ENCODE measurements around the gene ABO.

Gene ABO

GRCh38 chr9:133315997-133316396 is 41.0 kb upstream of the ABO start:
- TF ChIP-seq CTCF (IDR thresholded peaks at IDR 0.05; ENCODE audit: low read depth, low read length, missing control alignments), result no peak
- no peak overlapping the region for H3K4me3 ChIP-seq (ENCODE audit: low read depth, low read length)
- no peak for DNase-seq (ENCODE audit: low read depth)

- no peak for TF ChIP-seq CTCF (IDR thresholded peaks at IDR 0.05; ENCODE audit: low read depth, low read length, missing control alignments)
- no peak for DNase-seq (ENCODE audit: low read depth)
- no peak overlapping the region for H3K4me3 ChIP-seq (ENCODE audit: low read depth, low read length)
These were observed 34.6 kb upstream of the ABO start for GRCh38 chr9:133309608-133310007.

- H3K4me3 ChIP-seq (ENCODE audit: low read depth, low read length), result no peak overlapping the region
- no peak for DNase-seq (ENCODE audit: low read depth)
- no peak for TF ChIP-seq CTCF (IDR thresholded peaks at IDR 0.05; ENCODE audit: low read depth, low read length, missing control alignments)
These were observed 32.3 kb upstream of the ABO start for GRCh38 chr9:133307301-133307700.

- DNase-seq (ENCODE audit: low read depth), result no peak
- no peak overlapping the region for H3K4me3 ChIP-seq (ENCODE audit: low read depth, low read length)
- no peak for TF ChIP-seq CTCF (IDR thresholded peaks at IDR 0.05; ENCODE audit: low read depth, low read length, missing control alignments)
These were observed 31.5 kb upstream of the ABO start for GRCh38 chr9:133306242-133307204.

- H3K4me3 ChIP-seq (ENCODE audit: low read depth, low read length), result no peak overlapping the region
- TF ChIP-seq CTCF (IDR thresholded peaks at IDR 0.05; ENCODE audit: low read depth, low read length, missing control alignments), result no peak
- no peak for DNase-seq (ENCODE audit: low read depth)
These were observed 30.7 kb upstream of the ABO start for GRCh38 chr9:133305731-133306130.

GRCh38 chr9:133304477-133305377 is 29.7 kb upstream of the ABO start:
- no peak for DNase-seq (ENCODE audit: low read depth)
- no peak overlapping the region for H3K4me3 ChIP-seq (ENCODE audit: low read depth, low read length)
- TF ChIP-seq CTCF (IDR thresholded peaks at IDR 0.05; ENCODE audit: low read depth, low read length, missing control alignments), result no peak

All from GM12864 (cell line).